HG03342 (cell line): ENCODE results near the gene LRCH1.
A peak's percentile ranks its signal among the peaks of the same experiment; 100 is the strongest.
"Not testable (repeated sequence)": the region's sequence is repeated elsewhere in the genome, so short reads cannot be mapped to it uniquely, and the experiment has no call there.

Source experiments
- ATAC-seq: cut with Tn5 transposase; IDR thresholded peaks from one replicate; pipeline ENCODE4 v1.9.1; 2021; ENCODE audit warnings: mild to moderate bottlenecking, moderate library complexity; ENCODE audit not compliant: unreplicated experiment

The LRCH1 gene

GRCh38 chr13:46747031-46747820 lies 194.3 kb downstream of the LRCH1 start:
- ATAC-seq, result no peak

- no peak for ATAC-seq
Measured at GRCh38 chr13:46748300-46748699, 195.3 kb downstream of the LRCH1 start.

GRCh38 chr13:46749951-46750350 lies 197.0 kb downstream of the LRCH1 start:
- no peak for ATAC-seq

- ATAC-seq, result peak; percentile 85
Measured at GRCh38 chr13:46751811-46752635, 199.1 kb downstream of the LRCH1 start.

- ATAC-seq, result no peak
Measured at GRCh38 chr13:46753137-46753536, 200.2 kb downstream of the LRCH1 start.

- no peak for ATAC-seq
Measured at GRCh38 chr13:46753917-46754316, 200.9 kb downstream of the LRCH1 start.

GRCh38 chr13:46754812-46755211 lies 201.8 kb downstream of the LRCH1 start:
- no peak for ATAC-seq

GRCh38 chr13:46755508-46755907 lies 202.5 kb downstream of the LRCH1 start:
- ATAC-seq, result not testable (repeated sequence)

GRCh38 chr13:46756977-46757376 lies 204.0 kb downstream of the LRCH1 start:
- ATAC-seq, result no peak

- no peak for ATAC-seq
Measured at GRCh38 chr13:46757640-46758039, 204.7 kb downstream of the LRCH1 start.

GRCh38 chr13:46759846-46760245 lies 206.9 kb downstream of the LRCH1 start:
- no peak for ATAC-seq

GRCh38 chr13:46761174-46761573 lies 208.2 kb downstream of the LRCH1 start:
- no peak for ATAC-seq

GRCh38 chr13:46761866-46762265 lies 208.9 kb downstream of the LRCH1 start:
- no peak for ATAC-seq

- not testable (repeated sequence) for ATAC-seq
Measured at GRCh38 chr13:46769925-46770324, 217.0 kb downstream of the LRCH1 start.

GRCh38 chr13:46771693-46772092 lies 218.7 kb downstream of the LRCH1 start:
- ATAC-seq, result no peak

GRCh38 chr13:46773541-46773940 lies 220.6 kb downstream of the LRCH1 start:
- ATAC-seq, result no peak

GRCh38 chr13:46775385-46776107 lies 222.6 kb downstream of the LRCH1 start:
- ATAC-seq, result no peak

- no peak for ATAC-seq
Measured at GRCh38 chr13:46778095-46778494, 225.1 kb downstream of the LRCH1 start.

GRCh38 chr13:46778890-46779289 lies 225.9 kb downstream of the LRCH1 start:
- no peak for ATAC-seq

- no peak for ATAC-seq
Measured at GRCh38 chr13:46782066-46782465, 229.1 kb downstream of the LRCH1 start.

GRCh38 chr13:46782691-46783090 lies 229.7 kb downstream of the LRCH1 start:
- no peak for ATAC-seq
